NB4 (cell line): ENCODE results near the gene NAGS.

ENCODE experiments used
- MAX ChIP-seq: IDR thresholded peaks from 2 replicates; pipeline ENCODE4 v1.6.1; 2011; ENCODE audit warnings: low read depth, low read length
- MYC ChIP-seq: IDR thresholded peaks from 2 replicates; pipeline ENCODE4 v1.6.1; 2011; ENCODE audit warnings: low read depth, low read length
- POLR2A ChIP-seq: IDR thresholded peaks from 2 replicates; pipeline ENCODE4 v1.6.1; 2011; ENCODE audit warnings: mild to moderate bottlenecking; ENCODE audit not compliant: insufficient read length; ENCODE audit errors: extremely low read depth
- TF ChIP-seq, protein P1 (sequence below): IDR thresholded peaks from one replicate; pipeline ENCODE4 v1.5.1; 2012; ENCODE audit warnings: low read depth, low read length

DNA sequence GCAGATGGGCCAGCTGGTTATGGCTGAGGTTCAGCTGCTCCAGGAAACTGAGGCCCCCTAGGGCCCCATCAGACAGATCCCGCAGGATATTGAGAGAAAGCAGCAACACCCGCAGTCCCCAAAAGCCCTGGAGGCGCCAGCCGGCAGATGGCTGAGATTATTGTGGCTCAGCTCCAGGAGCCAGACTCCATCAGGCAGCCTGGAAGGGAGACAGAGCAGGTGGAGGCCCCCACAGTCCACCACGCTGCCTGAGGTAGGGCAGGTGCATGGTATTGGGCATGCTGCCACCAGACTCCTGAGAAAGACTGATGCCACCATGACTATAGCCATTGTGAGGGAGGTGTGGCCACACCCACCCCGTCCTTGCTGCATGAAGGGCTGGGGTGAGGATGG lies 19.8 kb downstream of the NAGS start:
- TF ChIP-seq, protein P1, sequence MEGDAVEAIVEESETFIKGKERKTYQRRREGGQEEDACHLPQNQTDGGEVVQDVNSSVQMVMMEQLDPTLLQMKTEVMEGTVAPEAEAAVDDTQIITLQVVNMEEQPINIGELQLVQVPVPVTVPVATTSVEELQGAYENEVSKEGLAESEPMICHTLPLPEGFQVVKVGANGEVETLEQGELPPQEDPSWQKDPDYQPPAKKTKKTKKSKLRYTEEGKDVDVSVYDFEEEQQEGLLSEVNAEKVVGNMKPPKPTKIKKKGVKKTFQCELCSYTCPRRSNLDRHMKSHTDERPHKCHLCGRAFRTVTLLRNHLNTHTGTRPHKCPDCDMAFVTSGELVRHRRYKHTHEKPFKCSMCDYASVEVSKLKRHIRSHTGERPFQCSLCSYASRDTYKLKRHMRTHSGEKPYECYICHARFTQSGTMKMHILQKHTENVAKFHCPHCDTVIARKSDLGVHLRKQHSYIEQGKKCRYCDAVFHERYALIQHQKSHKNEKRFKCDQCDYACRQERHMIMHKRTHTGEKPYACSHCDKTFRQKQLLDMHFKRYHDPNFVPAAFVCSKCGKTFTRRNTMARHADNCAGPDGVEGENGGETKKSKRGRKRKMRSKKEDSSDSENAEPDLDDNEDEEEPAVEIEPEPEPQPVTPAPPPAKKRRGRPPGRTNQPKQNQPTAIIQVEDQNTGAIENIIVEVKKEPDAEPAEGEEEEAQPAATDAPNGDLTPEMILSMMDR, result no peak
- no peak for TF ChIP-seq POLR2A
- no peak for TF ChIP-seq MAX
- TF ChIP-seq MYC, result no peak
